B cell (primary cell): ENCODE measurements around the gene CLDN20. TPM values are rescaled to one million over a fixed set of nuclear protein-coding genes. Genes with fewer than 3 reads are reported as not detected.

Experiments
- ATAC-seq: fragments of 200-7000 bp; cut with Tn5 transposase; one replicate; pipeline ENCODE4 v1.10.0; 2021; ENCODE audit warnings: low read depth, mild to moderate bottlenecking, moderate number of reproducible peaks, moderate library complexity
- CTCF ChIA-PET: fragments of 350-600 bp; sonication (Branson Sonifier 250); formaldehyde crosslinking; loops from one replicate; lab custom pipeline; 2021; ENCODE audit warnings: antibody characterized with exemption, inconsistent platforms; lab: Charles Lee
- POLR2A ChIA-PET: fragments of 350-600 bp; sonication (Branson Sonifier 250); formaldehyde crosslinking; loops from one replicate; lab custom pipeline; 2021; ENCODE audit warnings: antibody characterized with exemption; lab: Charles Lee
- DNase-seq: peaks from one replicate; pipeline ENCODE4 v3.0.0; 2013
- H2AFZ ChIP-seq: 2 replicates; pipeline ENCODE4 v1.6.1; 2012; ENCODE audit warnings: mild to moderate bottlenecking, low read depth, low read length; ENCODE audit not compliant: insufficient read depth, poor library complexity, severe bottlenecking
- H3K27ac ChIP-seq, 2 donors: 1 replicate in 1 of 2; 2 replicates in 1 of 2; pipeline ENCODE4 v1.5.1; 2012 to 2013; ENCODE audit warnings: low read length in 2 of 2, mild to moderate bottlenecking in 2 of 2, moderate library complexity in 1 of 2
- H3K27me3 ChIP-seq, 4 experiments: fragments of 200-600 bp in 1 of 4; sonication (generic) in 1 of 4; replicated peaks in 1 of 4; 1 replicate in 2 of 4; 2 replicates in 2 of 4; pipeline versions ENCODE4 v1.6.1 to v1.7.0; 2013 to 2016; ENCODE audit warnings: low read length in 3 of 4, mild to moderate bottlenecking in 2 of 4, mixed read lengths in 1 of 4, moderate library complexity in 1 of 4; ENCODE audit not compliant: insufficient read depth in 4 of 4, control insufficient read depth in 3 of 4; ENCODE audit errors: control extremely low read depth in 1 of 4
- H3K36me3 ChIP-seq, 2 experiments: replicated peaks in 1 of 2; 1 replicate in 1 of 2; 2 replicates in 1 of 2; pipeline versions ENCODE4 v1.6.1 to v1.7.1; 2013; ENCODE audit warnings: low read length in 1 of 2; ENCODE audit not compliant: insufficient read depth in 2 of 2, control insufficient read depth in 1 of 2; ENCODE audit errors: control extremely low read depth in 1 of 2, extremely low read depth in 1 of 2
- H3K4me1 ChIP-seq, 2 donors: fragments of 200-600 bp in 1 of 2; sonication (generic) in 1 of 2; 1 replicate in 1 of 2; 2 replicates in 1 of 2; pipeline versions ENCODE4 v1.5.1 to v1.6.1; 2013 to 2017; ENCODE audit warnings: low read length in 2 of 2; ENCODE audit not compliant: control insufficient read depth in 2 of 2, insufficient read depth in 2 of 2
- H3K4me2 ChIP-seq: replicated peaks from 2 replicates; pipeline ENCODE3; 2012; ENCODE audit warnings: mild to moderate bottlenecking, low read depth, low read length; ENCODE audit not compliant: poor library complexity, severe bottlenecking
- H3K4me3 ChIP-seq, 5 experiments: fragments of 200-600 bp in 1 of 5; sonication (generic) in 1 of 5; 1 replicate in 3 of 5; 2 replicates in 2 of 5; pipeline versions ENCODE4 v1.5.1 to v1.7.0; 2011 to 2016; ENCODE audit warnings: low read length in 4 of 5, mild to moderate bottlenecking in 4 of 5, low read depth in 2 of 5, control low read depth in 1 of 5, moderate library complexity in 1 of 5; ENCODE audit not compliant: insufficient read depth in 1 of 5; ENCODE audit errors: control extremely low read depth in 1 of 5, extremely low read depth in 1 of 5
- H3K79me2 ChIP-seq: fragments of 200-600 bp; sonication (generic); one replicate; pipeline ENCODE4 v1.6.0; 2016; ENCODE audit warnings: low read length; ENCODE audit not compliant: control insufficient read depth, insufficient read depth
- H3K9ac ChIP-seq: fragments of 200-600 bp; sonication (generic); 2 replicates; pipeline ENCODE4 v1.6.1; 2017; ENCODE audit warnings: mild to moderate bottlenecking, low read length, moderate library complexity
- H3K9me3 ChIP-seq, 3 donors: one replicate each; pipeline versions ENCODE4 v1.6.1 to v1.7.1; 2013; ENCODE audit warnings: low read length in 2 of 3; ENCODE audit not compliant: control insufficient read depth in 2 of 3, insufficient read depth in 1 of 3; ENCODE audit errors: control extremely low read depth in 1 of 3
- H4K20me1 ChIP-seq: 2 replicates; pipeline ENCODE4 v1.6.0; 2012; ENCODE audit warnings: mild to moderate bottlenecking, low read length; ENCODE audit not compliant: insufficient read depth, control insufficient read depth, poor library complexity, severe bottlenecking
- H3K27ac Mint-ChIP-seq: one replicate; pipeline ENCODE4 v1.8.0; 2021; ENCODE audit warnings: mixed read lengths
- H3K27me3 Mint-ChIP-seq: one replicate; pipeline ENCODE4 v1.8.0; 2021; ENCODE audit warnings: mixed read lengths
- H3K4me1 Mint-ChIP-seq: one replicate; pipeline ENCODE4 v1.8.0; 2021; ENCODE audit warnings: mixed read lengths
- H3K4me3 Mint-ChIP-seq: one replicate; pipeline ENCODE4 v1.8.0; 2021; ENCODE audit warnings: mixed read lengths
- H3K9me3 Mint-ChIP-seq: one replicate; pipeline ENCODE4 v1.8.0; 2022; ENCODE audit warnings: mixed read lengths; ENCODE audit not compliant: insufficient read depth
- CTCF ChIP-seq: fragments of 200-600 bp; IDR thresholded peaks from one replicate; pipeline ENCODE4 v1.8.0; 2022; ENCODE audit warnings: antibody characterized with exemption, mild to moderate bottlenecking
- EZH2 ChIP-seq: IDR thresholded peaks from 2 replicates; pipeline ENCODE4 v1.6.1; 2012; ENCODE audit warnings: borderline replicate concordance, low read depth, mild to moderate bottlenecking, moderate library complexity, low read length; ENCODE audit not compliant: insufficient read depth, poor library complexity, severe bottlenecking
- WGBS: methylation state at CpG from one replicate; pipeline ENCODE4 v1.1.5; 2013; ENCODE audit warnings: missing lambda C conversion rate; ENCODE audit not compliant: insufficient coverage; 5-methylcytosine and 5-hydroxymethylcytosine counted together
- intact Hi-C: fragments of 100-400 bp; cut with micrococcal nuclease; formaldehyde crosslinking; loops from one replicate; pipeline ENCODE4 v1.10.0; 2022
- polyA plus RNA-seq: library from polyadenylated mRNA; depleted of rRNA; stranded (reverse); fragments of >200 nt; gene quantifications from 2 replicates; pipeline ENCODE4 v1.2.3, GENCODE V29; 2012
- total RNA-seq, 2 donors: library from RNA; stranded (reverse); fragments of 120-200 nt in 1 of 2; gene quantifications; 1 replicate in 1 of 2; 2 replicates in 1 of 2; pipeline versions ENCODE4 v1.2.3 to v1.2.4, GENCODE V29; 2013 to 2022

The CLDN20 gene
- total and polyA plus RNA-seq, 2 donors (not counting 1 experiment from before 2014, with no cell fraction given), result not detected

GRCh38 chr6:155275808-155276480 lies 12.1 kb downstream of the CLDN20 start:
- POLR2A ChIA-PET, result no interaction called here
- H3K9me3 ChIP-seq, result no peaks in the 10 kb centered on the region
- DNase-seq (no peak), ATAC-seq (no peak)
- CTCF ChIA-PET, result no interaction called here
- Mint-ChIP-seq H3K27ac (no peak overlapping the region), H3K4me3 (no peak overlapping the region), H3K9me3 (no peaks in the 10 kb centered on the region), H3K4me1 (no peaks in the 10 kb centered on the region), H3K27me3 (no peaks in the 10 kb centered on the region)
- no peak overlapping the region for H3K27ac ChIP-seq
- no peaks in the 10 kb centered on the region for H3K4me1 ChIP-seq
- 100% methylated on average over 6 of the region's 10 CpGs for WGBS
- H3K36me3 ChIP-seq, result peaks cover 0 to 46% of the 10 kb centered on the region in 2 experiments
- H2AFZ ChIP-seq, result no peak overlapping the region
- H4K20me1 ChIP-seq, result no peaks in the 10 kb centered on the region
- no peak overlapping the region for H3K4me2 ChIP-seq
- H3K79me2 ChIP-seq, result no peaks in the 10 kb centered on the region
- intact Hi-C loops, result no loop called here
- H3K27me3 ChIP-seq, result no peaks in the 10 kb centered on the region
- TF ChIP-seq CTCF, result no peak
- TF ChIP-seq EZH2, result no peak
- no peak overlapping the region for H3K9ac ChIP-seq
- no peak overlapping the region for H3K4me3 ChIP-seq

- Mint-ChIP-seq H3K27ac (no peak overlapping the region), H3K9me3 (no peaks in the 10 kb centered on the region), H3K4me3 (no peak overlapping the region), H3K27me3 (no peaks in the 10 kb centered on the region), H3K4me1 (no peaks in the 10 kb centered on the region)
- no peak overlapping the region for H2AFZ ChIP-seq
- H3K4me2 ChIP-seq, result no peak overlapping the region
- H4K20me1 ChIP-seq, result no peaks in the 10 kb centered on the region
- no peak for ATAC-seq
- peaks cover 0 to 44% of the 10 kb centered on the region in 2 experiments for H3K36me3 ChIP-seq
- no peaks in the 10 kb centered on the region for H3K4me1 ChIP-seq
- no peak overlapping the region for H3K4me3 ChIP-seq
- ChIA-PET CTCF (interaction anchor here (1.2 kb wide), 1 partner anchor 12 kb away, joined by 3 read pairs; no protein-coding TSS in a partner anchor), POLR2A (no interaction called here)
- no peaks in the 10 kb centered on the region for H3K79me2 ChIP-seq
- no peak overlapping the region for H3K27ac ChIP-seq
- no peak overlapping the region for H3K9ac ChIP-seq
- H3K9me3 ChIP-seq, result no peaks in the 10 kb centered on the region
- TF ChIP-seq CTCF (no peak), EZH2 (no peak)
- no peaks in the 10 kb centered on the region for H3K27me3 ChIP-seq
- intact Hi-C loops, result no loop called here
- no peak for DNase-seq
These were observed 12.8 kb downstream of the CLDN20 start for GRCh38 chr6:155276638-155277037.
